HepG2 (cell line): Measurements from ENCODE around the gene C1orf141. TPM values are rescaled to one million over a fixed set of nuclear protein-coding genes. Genes with fewer than 3 reads are reported as not detected.

ENCODE experiments used
- AGO1 ChIP-seq: fragments of 200-400 bp; formaldehyde crosslinking; IDR thresholded peaks from 2 replicates; pipeline ENCODE4 v1.6.1; 2017; ENCODE audit warnings: mild to moderate bottlenecking, low read depth, low read length, moderate library complexity; ENCODE audit not compliant: poor library complexity, severe bottlenecking
- ARNT ChIP-seq: fragments of 450-650 bp; IDR thresholded peaks from 2 replicates; pipeline ENCODE4 v1.6.1; 2017
- ELF3 ChIP-seq: IDR thresholded peaks from 2 replicates; pipeline ENCODE4 v1.6.1; 2016; ENCODE audit warnings: missing genetic modification reagents, missing compliant biosample characterization
- GABPA ChIP-seq, 2 experiments: IDR thresholded peaks; 2 replicates each; pipeline ENCODE4 v1.6.1; 2011 to 2016; ENCODE audit warnings: low read depth in 2 of 2, low read length in 1 of 2, missing biosample characterization in 1 of 2, missing genetic modification characterization in 1 of 2
- HNRNPUL1 ChIP-seq: fragments of 200-400 bp; formaldehyde crosslinking; IDR thresholded peaks from 2 replicates; pipeline ENCODE4 v1.6.1; 2017; ENCODE audit warnings: low read depth, mild to moderate bottlenecking, low read length, moderate library complexity
- KDM1A ChIP-seq: IDR thresholded peaks from 2 replicates; pipeline ENCODE4 v1.6.1; 2016; ENCODE audit warnings: missing compliant biosample characterization
- KLF16 ChIP-seq, 2 experiments: sonication (generic) in 1 of 2; formaldehyde crosslinking in 1 of 2; IDR thresholded peaks; 2 replicates each; pipeline versions ENCODE4 v1.6.1 to v1.8.0; 2016 to 2023; ENCODE audit warnings: missing genetic modification reagents in 2 of 2, missing compliant biosample characterization in 1 of 2
- NCOA5 ChIP-seq: sonication (generic); formaldehyde crosslinking; IDR thresholded peaks from 2 replicates; pipeline ENCODE4 v1.4.0; 2020; ENCODE audit warnings: missing genetic modification reagents
- NR2F1 ChIP-seq, 2 experiments: fragments of 450-650 bp in 1 of 2; formaldehyde crosslinking in 1 of 2; IDR thresholded peaks; 2 replicates each; pipeline versions ENCODE4 v1.5.0 to v1.6.1; 2016 to 2020; ENCODE audit warnings: mild to moderate bottlenecking in 1 of 2, missing compliant biosample characterization in 1 of 2, missing genetic modification reagents in 1 of 2, moderate library complexity in 1 of 2
- ONECUT2 ChIP-seq: sonication (generic); formaldehyde crosslinking; IDR thresholded peaks from 2 replicates; pipeline ENCODE4 v1.4.0; 2020; ENCODE audit warnings: missing genetic modification reagents
- POLR2AphosphoS5 ChIP-seq: IDR thresholded peaks from 2 replicates; pipeline ENCODE4 v1.6.1; 2012; ENCODE audit warnings: low read depth, low read length
- SP5 ChIP-seq: IDR thresholded peaks from 2 replicates; pipeline ENCODE4 v1.6.1; 2016; ENCODE audit warnings: low read depth, borderline replicate concordance
- TCF7L2 ChIP-seq: IDR thresholded peaks from 2 replicates; pipeline ENCODE4 v1.6.1; 2011; ENCODE audit warnings: mild to moderate bottlenecking, low read depth, low read length, moderate library complexity
- ZNF232 ChIP-seq: sonication (generic); formaldehyde crosslinking; IDR thresholded peaks from 2 replicates; pipeline ENCODE4 v1.4.0; 2020; ENCODE audit warnings: missing genetic modification reagents, borderline replicate concordance
- ZNF326 ChIP-seq: sonication (generic); formaldehyde crosslinking; IDR thresholded peaks from 2 replicates; pipeline ENCODE4 v1.4.0; 2020; ENCODE audit warnings: missing genetic modification reagents, borderline replicate concordance
- ZNF441 ChIP-seq: sonication (generic); formaldehyde crosslinking; IDR thresholded peaks from 2 replicates; pipeline ENCODE4 v1.7.0; 2021; ENCODE audit warnings: missing genetic modification reagents, borderline replicate concordance
- ZNF570 ChIP-seq: sonication (generic); formaldehyde crosslinking; IDR thresholded peaks from 2 replicates; pipeline ENCODE4 v1.4.0; 2020; ENCODE audit warnings: mild to moderate bottlenecking, missing genetic modification reagents, borderline replicate concordance
- ZNF615 ChIP-seq: sonication (generic); formaldehyde crosslinking; IDR thresholded peaks from 2 replicates; pipeline ENCODE4 v1.5.0; 2020; ENCODE audit warnings: mild to moderate bottlenecking, missing genetic modification reagents, borderline replicate concordance
- ZNF660 ChIP-seq: sonication (generic); formaldehyde crosslinking; IDR thresholded peaks from 2 replicates; pipeline ENCODE4 v1.5.1; 2020; ENCODE audit warnings: mild to moderate bottlenecking, low read depth, missing genetic modification reagents, borderline replicate concordance
- ZNF749 ChIP-seq: sonication (generic); formaldehyde crosslinking; IDR thresholded peaks from 2 replicates; pipeline ENCODE4 v1.8.0; 2022; ENCODE audit warnings: mild to moderate bottlenecking, missing genetic modification reagents, moderate library complexity, borderline replicate concordance
- ZNF773 ChIP-seq: sonication (generic); formaldehyde crosslinking; IDR thresholded peaks from 2 replicates; pipeline ENCODE4 v1.4.0; 2020; ENCODE audit warnings: missing genetic modification reagents, borderline replicate concordance
- polyA plus RNA-seq, 8 experiments: library from polyadenylated mRNA; depleted of rRNA in 3 of 8; stranded (reverse) in 7 of 8; unstranded in 1 of 8; fragments of >200 nt; fragmentation: Illumina TruSeq in 4 of 8; extraction: Trizol in 4 of 8; gene quantifications; 2 replicates each; pipeline versions ENCODE4 v1.2.1 to v1.2.3, GENCODE V29; 2011 to 2016; ENCODE audit warnings: low read depth in 4 of 8, missing spikeins in 1 of 8, mixed read lengths in 1 of 8; ENCODE audit not compliant: insufficient read depth in 1 of 8
- total RNA-seq, 5 experiments: library from RNA; depleted of rRNA; stranded (reverse); fragments of >200 nt; fragmentation: Illumina TruSeq; extraction: Trizol; gene quantifications; 2 replicates each; pipeline ENCODE4 v1.2.3, GENCODE V29; 2016; ENCODE audit warnings: low read depth in 1 of 5
- TF ChIP-seq, protein P1 (sequence below): sonication (generic); formaldehyde crosslinking; IDR thresholded peaks from 2 replicates; pipeline ENCODE4 v1.8.0; 2022; ENCODE audit warnings: mild to moderate bottlenecking, missing genetic modification reagents, moderate library complexity
- TF ChIP-seq, protein P2 (sequence below): sonication (generic); formaldehyde crosslinking; IDR thresholded peaks from 2 replicates; pipeline ENCODE4 v1.4.0; 2020; ENCODE audit warnings: missing genetic modification reagents

The C1orf141 gene
- total and polyA plus RNA-seq, 2 of the 13 experiments (the other 11 are each of a cell fraction or from before 2014, with no cell fraction given): not detected

DNA sequence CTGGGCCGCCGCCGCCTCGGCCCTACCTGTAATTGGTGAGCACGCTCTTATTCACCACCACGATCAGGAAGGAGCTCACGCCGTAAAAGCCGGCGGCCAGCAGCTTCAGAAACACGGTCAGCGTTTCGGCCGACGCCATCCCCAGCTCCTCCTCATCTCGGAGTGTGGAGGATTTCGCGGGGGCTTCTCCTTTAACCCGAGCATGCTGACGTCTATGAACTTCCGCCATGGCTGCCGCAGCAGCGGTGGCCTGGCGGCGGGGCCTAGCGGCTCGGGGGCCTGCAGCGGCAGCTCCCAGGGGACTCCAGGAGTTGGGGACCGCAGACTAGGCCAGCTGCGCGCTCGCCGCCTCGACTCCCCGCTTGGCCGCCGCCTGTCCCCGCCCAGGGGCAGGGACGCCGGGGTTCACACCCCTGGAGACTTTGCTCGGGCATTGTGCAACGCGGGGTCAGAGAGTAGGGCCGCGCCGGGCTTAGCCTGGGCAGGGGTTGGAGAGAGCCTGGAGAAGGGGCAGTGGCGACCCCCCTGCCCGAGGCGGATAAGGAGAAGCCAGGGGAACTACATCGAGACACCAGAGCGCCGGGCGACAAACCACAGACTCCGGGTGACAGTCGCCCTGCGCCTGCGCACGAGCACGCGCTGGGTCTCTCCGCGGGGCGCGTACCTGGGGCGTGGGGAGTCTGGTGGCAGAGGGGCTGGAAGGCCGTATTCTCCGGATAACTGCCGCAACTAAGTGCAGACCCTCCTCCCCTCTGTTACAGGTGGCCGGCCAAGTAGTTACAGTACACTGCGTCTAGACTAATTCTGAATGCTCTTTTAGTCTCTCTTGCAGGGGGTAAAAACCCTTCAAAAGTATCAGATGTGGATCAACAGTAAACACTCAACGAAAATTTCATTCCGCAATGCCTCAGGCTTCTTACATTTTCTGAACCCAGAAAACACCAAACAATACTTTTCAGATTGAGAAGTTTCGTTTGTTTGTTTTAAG, 80.7 kb downstream of the C1orf141 start, which contains the start of gene SLC35D1 (continued):
- TF ChIP-seq NR2F1 (CRISPR knock-in tag; IDR thresholded peaks at IDR 0.05) (peak; percentile 75 to 81), ZNF570 (CRISPR knock-in tag) (no peak), KDM1A (CRISPR knock-in tag) (no peak), GABPA (IDR thresholded peaks at IDR 0.05; ENCODE audit: low read depth, low read length) (no peak), GABPA (CRISPR knock-in tag; IDR thresholded peaks at IDR 0.05; ENCODE audit: low read depth) (peak; percentile 51), ZNF773 (no peak), POLR2AphosphoS5 (peak; percentile 72), ZNF232 (CRISPR knock-in tag) (peak; percentile 70; the same call in 1 of the 2 replicates), HNRNPUL1 (no peak), KLF16 (CRISPR knock-in tag; IDR thresholded peaks at IDR 0.05) (peak in 1 of 2 experiments; percentile 67; a peak in 1 of 4 replicates), TCF7L2 (no peak), ZNF615 (no peak), ZNF660 (CRISPR knock-in tag) (0 out of 2 replicates have a peak, but pooled peaks have one; percentile 26), ZNF326 (CRISPR knock-in tag) (no peak), ELF3 (no peak), NCOA5 (CRISPR knock-in tag) (no peak), ARNT (no peak), SP5 (CRISPR knock-in tag) (peak; percentile 71), ZNF749 (CRISPR knock-in tag) (peak; percentile 91), ZNF441 (CRISPR knock-in tag) (peak; percentile 100), AGO1 (peak; percentile 63), ONECUT2 (CRISPR knock-in tag) (no peak)
- TF ChIP-seq, protein P1, sequence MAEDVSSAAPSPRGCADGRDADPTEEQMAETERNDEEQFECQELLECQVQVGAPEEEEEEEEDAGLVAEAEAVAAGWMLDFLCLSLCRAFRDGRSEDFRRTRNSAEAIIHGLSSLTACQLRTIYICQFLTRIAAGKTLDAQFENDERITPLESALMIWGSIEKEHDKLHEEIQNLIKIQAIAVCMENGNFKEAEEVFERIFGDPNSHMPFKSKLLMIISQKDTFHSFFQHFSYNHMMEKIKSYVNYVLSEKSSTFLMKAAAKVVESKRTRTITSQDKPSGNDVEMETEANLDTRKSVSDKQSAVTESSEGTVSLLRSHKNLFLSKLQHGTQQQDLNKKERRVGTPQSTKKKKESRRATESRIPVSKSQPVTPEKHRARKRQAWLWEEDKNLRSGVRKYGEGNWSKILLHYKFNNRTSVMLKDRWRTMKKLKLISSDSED (CRISPR knock-in tag): no peak
- TF ChIP-seq, protein P2, sequence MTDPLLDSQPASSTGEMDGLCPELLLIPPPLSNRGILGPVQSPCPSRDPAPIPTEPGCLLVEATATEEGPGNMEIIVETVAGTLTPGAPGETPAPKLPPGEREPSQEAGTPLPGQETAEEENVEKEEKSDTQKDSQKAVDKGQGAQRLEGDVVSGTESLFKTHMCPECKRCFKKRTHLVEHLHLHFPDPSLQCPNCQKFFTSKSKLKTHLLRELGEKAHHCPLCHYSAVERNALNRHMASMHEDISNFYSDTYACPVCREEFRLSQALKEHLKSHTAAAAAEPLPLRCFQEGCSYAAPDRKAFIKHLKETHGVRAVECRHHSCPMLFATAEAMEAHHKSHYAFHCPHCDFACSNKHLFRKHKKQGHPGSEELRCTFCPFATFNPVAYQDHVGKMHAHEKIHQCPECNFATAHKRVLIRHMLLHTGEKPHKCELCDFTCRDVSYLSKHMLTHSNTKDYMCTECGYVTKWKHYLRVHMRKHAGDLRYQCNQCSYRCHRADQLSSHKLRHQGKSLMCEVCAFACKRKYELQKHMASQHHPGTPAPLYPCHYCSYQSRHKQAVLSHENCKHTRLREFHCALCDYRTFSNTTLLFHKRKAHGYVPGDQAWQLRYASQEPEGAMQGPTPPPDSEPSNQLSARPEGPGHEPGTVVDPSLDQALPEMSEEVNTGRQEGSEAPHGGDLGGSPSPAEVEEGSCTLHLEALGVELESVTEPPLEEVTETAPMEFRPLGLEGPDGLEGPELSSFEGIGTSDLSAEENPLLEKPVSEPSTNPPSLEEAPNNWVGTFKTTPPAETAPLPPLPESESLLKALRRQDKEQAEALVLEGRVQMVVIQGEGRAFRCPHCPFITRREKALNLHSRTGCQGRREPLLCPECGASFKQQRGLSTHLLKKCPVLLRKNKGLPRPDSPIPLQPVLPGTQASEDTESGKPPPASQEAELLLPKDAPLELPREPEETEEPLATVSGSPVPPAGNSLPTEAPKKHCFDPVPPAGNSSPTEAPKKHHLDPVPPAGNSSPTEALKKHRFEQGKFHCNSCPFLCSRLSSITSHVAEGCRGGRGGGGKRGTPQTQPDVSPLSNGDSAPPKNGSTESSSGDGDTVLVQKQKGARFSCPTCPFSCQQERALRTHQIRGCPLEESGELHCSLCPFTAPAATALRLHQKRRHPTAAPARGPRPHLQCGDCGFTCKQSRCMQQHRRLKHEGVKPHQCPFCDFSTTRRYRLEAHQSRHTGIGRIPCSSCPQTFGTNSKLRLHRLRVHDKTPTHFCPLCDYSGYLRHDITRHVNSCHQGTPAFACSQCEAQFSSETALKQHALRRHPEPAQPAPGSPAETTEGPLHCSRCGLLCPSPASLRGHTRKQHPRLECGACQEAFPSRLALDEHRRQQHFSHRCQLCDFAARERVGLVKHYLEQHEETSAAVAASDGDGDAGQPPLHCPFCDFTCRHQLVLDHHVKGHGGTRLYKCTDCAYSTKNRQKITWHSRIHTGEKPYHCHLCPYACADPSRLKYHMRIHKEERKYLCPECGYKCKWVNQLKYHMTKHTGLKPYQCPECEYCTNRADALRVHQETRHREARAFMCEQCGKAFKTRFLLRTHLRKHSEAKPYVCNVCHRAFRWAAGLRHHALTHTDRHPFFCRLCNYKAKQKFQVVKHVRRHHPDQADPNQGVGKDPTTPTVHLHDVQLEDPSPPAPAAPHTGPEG: no peak
